Measurements from ENCODE around the gene RELN.
"Not testable (repeated sequence)": the region's sequence is repeated elsewhere in the genome, so short reads cannot be mapped to it uniquely, and the experiment has no call there.

Gene RELN

GRCh38 chr7:103487419-103487818 lies 502.0 kb downstream of the RELN start:
- no peak for DNase-seq (ENCODE audit: low read depth in 2 of 2)

- DNase-seq (ENCODE audit: low read depth in 2 of 2) = not testable (repeated sequence)
Measured at GRCh38 chr7:103486873-103487272, 502.6 kb downstream of the RELN start.

- DNase-seq (ENCODE audit: low read depth in 2 of 2) = no peak
Measured at GRCh38 chr7:103480771-103481170, 508.7 kb downstream of the RELN start.

GRCh38 chr7:103474956-103475355 lies 514.5 kb downstream of the RELN start:
- no peak for DNase-seq (ENCODE audit: low read depth in 2 of 2)

GRCh38 chr7:103469095-103469948 lies 520.1 kb downstream of the RELN start:
- DNase-seq (ENCODE audit: low read depth in 2 of 2) = no peak

GRCh38 chr7:103466814-103467213 lies 522.6 kb downstream of the RELN start:
- no peak for DNase-seq (ENCODE audit: low read depth in 2 of 2)

- DNase-seq (ENCODE audit: low read depth in 2 of 2) = no peak
Measured at GRCh38 chr7:103462358-103462757, 527.1 kb downstream of the RELN start.

GRCh38 chr7:103447073-103447960 lies 542.1 kb downstream of the RELN start:
- peak; percentile 12 to 22 for DNase-seq (ENCODE audit: low read depth in 2 of 2)

GRCh38 chr7:103446049-103446520 lies 543.4 kb downstream of the RELN start, which contains the start of gene SLC26A5:
Gene SLC26A5 (minus strand): TSS chr7:103446207. CDS start chr7:103421514, 24,693 bp downstream.
- peak in 1 of 2 donors; percentile 8 for DNase-seq (ENCODE audit: low read depth in 2 of 2)

GRCh38 chr7:103445228-103446048 lies 544.0 kb downstream of the RELN start:
- no peak for DNase-seq (ENCODE audit: low read depth in 2 of 2)

GRCh38 chr7:103439661-103440060 lies 549.8 kb downstream of the RELN start:
- DNase-seq (ENCODE audit: low read depth in 2 of 2) = no peak

GRCh38 chr7:103437623-103438022 lies 551.8 kb downstream of the RELN start:
- no peak for DNase-seq (ENCODE audit: low read depth in 2 of 2)

GRCh38 chr7:103432712-103433111 lies 556.7 kb downstream of the RELN start:
- DNase-seq (ENCODE audit: low read depth in 2 of 2) = no peak

- DNase-seq (ENCODE audit: low read depth in 2 of 2) = no peak
Measured at GRCh38 chr7:103425177-103425576, 564.3 kb downstream of the RELN start.

GRCh38 chr7:103423467-103424179 lies 565.8 kb downstream of the RELN start:
- DNase-seq (ENCODE audit: low read depth in 2 of 2) = no peak
